Fibroblast of peridontal ligament (primary cell): ENCODE measurements around the gene NFKBIZ.
"Not testable (repeated sequence)": the region's sequence is repeated elsewhere in the genome, so short reads cannot be mapped to it uniquely, and the experiment has no call there.

ENCODE experiments used
- DNase-seq: peaks from one replicate; pipeline ENCODE4 v3.0.0-alpha.2; 2010; ENCODE audit errors: extremely low read depth

The NFKBIZ gene

DNA sequence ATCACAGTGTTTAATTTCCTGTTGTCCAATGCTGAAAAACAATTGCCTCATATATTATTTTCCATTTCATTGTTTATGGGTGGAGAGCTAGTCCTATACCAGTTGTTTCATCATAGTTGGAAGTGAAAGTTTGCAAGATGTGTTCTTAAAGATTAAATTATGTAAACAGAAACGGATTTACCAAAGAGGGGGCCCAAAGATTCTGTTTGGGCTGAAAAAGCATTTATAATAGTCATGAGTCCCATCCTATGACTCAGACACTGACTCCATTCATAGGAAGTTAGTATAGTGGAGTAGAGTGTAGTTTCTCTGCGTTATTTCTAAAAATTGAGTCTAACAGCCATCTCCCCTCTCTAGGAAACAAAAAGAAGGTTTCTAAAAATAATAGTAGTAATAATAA lies 24.3 kb downstream of the NFKBIZ start:
- peak; percentile 74 for DNase-seq

- no peak for DNase-seq
Measured at GRCh38 chr3:101876142-101876541, 26.8 kb downstream of the NFKBIZ start.

GRCh38 chr3:101878589-101878988 lies 29.3 kb downstream of the NFKBIZ start:
- no peak for DNase-seq

GRCh38 chr3:101879102-101879501 lies 29.8 kb downstream of the NFKBIZ start:
- no peak for DNase-seq

DNA sequence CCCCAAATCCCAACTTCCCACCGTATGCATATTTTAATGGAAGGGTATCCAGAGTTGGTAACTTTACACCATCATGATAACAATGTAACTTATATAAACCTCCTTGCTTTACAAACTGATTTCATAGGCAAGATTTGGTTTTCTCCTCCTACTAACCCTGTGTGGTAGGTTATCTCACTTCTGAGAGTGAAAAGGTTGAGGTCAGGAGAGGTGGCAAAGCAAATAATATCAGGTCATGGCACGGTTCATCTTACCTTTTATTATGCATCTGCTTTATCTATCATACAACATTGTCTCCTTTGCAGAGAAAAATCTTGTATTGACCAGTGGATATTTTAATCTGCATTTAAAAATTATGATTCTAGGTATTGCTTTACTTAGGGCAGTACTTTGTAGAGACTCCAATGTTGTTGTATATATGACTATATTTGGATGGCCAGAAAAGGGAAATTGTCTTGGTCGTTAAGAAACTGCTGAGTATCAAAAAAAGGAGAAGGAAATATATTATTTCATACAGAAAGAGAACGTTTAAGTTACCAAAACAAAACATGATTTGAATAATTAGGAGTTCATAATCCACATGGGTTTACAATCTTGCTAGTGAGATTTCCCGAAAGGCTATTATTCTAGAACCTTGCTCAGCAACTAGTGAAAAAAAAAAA lies 30.4 kb downstream of the NFKBIZ start:
- DNase-seq, result no peak

DNA sequence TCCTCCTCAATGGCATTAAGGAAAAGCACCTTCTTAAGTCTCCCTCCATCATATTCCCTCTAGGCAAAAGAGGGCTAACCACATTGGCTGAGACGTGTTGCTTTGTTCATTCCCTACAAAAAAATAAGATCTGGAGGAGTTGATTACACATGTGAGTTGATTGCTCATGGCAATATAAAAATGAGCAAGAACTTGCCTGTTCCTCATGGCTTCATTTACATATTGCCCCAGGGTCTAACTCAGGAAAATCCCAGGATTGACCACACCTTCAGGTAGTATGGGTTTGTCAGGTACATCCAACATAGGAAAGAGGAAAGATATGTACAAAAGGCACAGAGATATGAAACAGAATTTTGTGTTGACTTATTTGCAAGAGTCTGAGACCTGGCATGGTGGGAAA lies 35.5 kb downstream of the NFKBIZ start:
- DNase-seq, result no peak

GRCh38 chr3:101885584-101885983 lies 36.3 kb downstream of the NFKBIZ start:
- DNase-seq, result not testable (repeated sequence)

DNA sequence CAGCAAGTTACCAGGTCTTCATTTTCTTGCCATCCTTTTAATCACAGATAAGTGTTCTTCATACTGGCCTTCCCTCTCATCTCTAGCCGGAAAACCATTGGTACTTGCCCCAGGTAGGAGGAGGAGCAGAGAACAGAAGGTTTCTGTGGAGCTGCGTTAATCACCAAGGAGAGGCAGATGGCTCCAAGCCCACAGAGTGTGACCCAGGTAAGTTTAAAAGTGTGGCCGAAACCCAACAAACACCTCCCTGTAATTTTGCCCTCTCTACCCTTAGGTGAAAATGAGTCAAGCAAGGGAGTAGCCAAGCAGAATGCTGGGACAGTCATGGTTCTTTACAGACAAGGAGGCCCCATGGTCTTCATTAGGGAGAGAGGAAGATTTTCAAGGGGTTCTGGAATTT lies 37.3 kb downstream of the NFKBIZ start:
- DNase-seq, result no peak

DNA sequence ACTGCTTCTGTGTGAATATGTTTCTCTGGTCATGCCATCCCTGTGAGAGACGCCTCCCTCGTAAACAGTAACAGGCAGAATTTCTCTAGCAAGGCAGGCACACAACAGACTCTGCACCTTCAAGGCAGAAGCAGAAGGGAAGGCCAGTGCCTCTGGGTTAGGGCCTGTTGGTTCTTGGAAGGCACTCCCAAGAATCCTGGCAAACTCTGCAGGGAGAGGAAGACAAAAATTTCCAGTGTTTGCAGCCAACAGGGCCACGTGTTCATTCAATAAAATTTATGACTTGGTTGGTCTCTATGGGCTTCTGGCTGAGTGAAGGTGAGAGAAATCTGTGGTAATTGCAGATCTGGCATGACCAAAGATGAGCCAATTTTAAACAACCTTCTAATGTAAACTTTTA lies 39.3 kb downstream of the NFKBIZ start:
- no peak for DNase-seq

DNA sequence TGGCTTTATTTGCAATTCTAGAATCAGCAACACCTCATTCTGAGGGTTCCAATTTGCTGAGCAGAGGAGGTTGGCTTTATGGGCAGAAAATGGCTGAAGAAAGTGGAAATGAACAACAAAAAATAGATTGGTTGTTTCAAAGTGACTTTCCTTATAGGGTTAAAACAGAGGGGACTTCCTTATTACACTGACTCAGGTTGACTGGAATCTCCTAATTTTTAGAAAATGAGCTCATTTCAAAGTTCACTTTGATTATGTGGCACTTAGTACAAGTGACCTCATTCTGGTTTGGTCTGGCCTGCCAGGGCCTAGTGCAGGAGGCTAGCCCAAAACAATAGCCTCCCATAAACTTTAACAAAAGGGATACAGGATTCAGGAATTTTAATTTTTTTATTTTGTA lies 41.4 kb downstream of the NFKBIZ start:
- peak; percentile 73 for DNase-seq

DNA sequence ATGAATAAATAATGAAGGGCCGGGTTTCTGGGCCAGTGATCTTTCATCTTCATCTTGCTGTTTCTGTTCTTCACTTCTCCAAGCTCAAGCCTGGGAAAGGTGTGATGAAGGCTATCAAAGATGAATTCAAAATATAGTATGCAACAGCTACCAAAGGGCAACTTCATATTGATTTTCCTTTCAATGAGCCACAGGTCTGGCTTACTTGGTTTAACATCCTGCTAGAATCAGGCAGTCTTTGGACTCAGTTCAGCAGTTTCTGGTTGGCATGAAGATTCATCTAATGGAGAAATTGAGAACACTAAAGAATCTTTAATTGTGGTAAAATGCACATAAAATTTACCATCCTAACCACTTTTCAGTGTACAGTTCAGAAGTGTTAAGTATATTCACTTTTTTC lies 43.3 kb downstream of the NFKBIZ start:
- DNase-seq, result no peak

GRCh38 chr3:101896083-101896757 lies 46.9 kb downstream of the NFKBIZ start:
- no peak for DNase-seq

GRCh38 chr3:101897013-101897412 lies 47.7 kb downstream of the NFKBIZ start:
- no peak for DNase-seq

GRCh38 chr3:101898039-101898438 lies 48.7 kb downstream of the NFKBIZ start:
- DNase-seq, result no peak

- DNase-seq, result no peak
Measured at GRCh38 chr3:101898752-101899169, 49.4 kb downstream of the NFKBIZ start.

DNA sequence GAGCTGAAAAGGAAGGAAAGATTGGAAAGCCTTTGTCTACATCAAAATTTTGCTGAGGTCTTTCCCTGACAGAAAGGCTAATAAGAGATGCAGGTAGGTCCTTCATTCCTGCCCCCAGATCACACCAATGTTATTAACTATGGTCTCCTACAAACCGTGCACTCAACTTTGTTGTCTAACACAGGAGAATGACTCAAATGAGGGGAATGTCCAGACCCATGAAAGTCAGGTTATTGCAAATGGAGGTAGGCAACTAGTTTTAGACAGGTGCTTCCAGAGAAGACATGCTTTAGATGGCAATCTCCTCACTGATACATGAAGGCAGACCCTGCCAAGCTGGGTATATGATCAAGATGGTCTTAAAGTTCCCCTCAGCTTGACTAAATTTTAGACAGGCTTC lies 51.0 kb downstream of the NFKBIZ start:
- no peak for DNase-seq

DNA sequence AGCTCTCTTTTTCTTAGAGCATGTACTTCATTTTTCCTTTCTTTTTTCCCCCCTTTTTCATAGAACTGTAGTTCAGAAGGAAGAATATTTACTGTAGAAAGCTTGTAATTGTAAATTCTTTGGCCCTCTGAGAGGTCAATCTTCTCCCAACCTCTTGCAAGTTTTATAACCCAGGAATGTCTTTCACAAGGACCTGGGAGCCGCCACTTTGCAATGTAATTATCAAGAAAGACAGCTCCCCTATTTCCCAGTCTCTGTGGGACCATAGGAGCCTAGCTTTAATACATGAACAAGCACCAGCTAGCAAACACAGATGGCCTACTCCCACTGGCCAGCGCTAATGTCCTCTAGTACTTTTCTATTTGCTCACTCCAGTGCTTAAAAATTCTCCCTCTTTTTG lies 51.4 kb downstream of the NFKBIZ start:
- DNase-seq, result no peak

DNA sequence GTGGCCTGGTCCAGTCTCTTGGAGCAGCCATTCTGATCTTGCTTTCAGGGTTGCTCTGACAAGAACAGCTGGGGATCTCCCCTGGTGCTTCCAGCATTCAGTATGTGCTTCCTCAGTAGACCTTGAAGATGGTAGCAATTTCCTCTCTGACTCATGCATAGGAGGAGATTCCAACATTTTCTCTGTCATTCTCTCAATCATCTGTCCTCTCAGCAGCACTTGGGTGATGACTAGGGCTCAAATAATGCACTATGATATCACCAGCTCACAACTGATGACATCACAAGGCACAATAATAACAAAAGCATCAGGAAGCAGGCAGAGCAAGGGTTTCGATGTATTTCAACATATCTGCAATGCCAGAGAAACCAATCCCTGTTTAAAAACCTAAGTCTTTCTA lies 52.7 kb downstream of the NFKBIZ start:
- DNase-seq, result peak; percentile 95

- DNase-seq, result no peak
Measured at GRCh38 chr3:101903451-101903871, 54.1 kb downstream of the NFKBIZ start.

DNA sequence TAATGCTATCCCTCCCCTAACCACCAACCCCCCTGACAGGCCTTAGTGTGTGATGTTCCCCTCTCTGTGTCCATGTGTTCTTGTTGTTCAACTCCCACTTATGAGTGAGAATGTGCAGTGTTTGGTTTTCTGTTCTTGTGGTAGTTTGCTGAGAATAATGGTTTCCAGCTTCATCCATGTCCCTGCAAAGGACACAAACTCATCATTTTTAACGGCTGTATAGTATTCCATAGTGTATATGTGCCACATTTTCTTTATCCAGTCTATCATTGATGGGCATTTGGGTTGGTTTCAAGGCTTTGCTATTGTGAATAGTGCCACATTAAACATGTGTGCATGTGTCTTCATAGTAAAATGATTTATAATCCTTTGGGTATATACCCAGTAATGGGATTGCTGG lies 56.3 kb downstream of the NFKBIZ start:
- DNase-seq, result not testable (repeated sequence)
